ENCODE data around the gene CD101. TPM values are rescaled to one million over a fixed set of nuclear protein-coding genes. Genes with fewer than 3 reads are reported as not detected.
A peak's percentile ranks its signal among the peaks of the same experiment; 100 is the strongest.

Gene CD101
- polyA plus RNA-seq, 1 donor: 7.9 TPM

DNA sequence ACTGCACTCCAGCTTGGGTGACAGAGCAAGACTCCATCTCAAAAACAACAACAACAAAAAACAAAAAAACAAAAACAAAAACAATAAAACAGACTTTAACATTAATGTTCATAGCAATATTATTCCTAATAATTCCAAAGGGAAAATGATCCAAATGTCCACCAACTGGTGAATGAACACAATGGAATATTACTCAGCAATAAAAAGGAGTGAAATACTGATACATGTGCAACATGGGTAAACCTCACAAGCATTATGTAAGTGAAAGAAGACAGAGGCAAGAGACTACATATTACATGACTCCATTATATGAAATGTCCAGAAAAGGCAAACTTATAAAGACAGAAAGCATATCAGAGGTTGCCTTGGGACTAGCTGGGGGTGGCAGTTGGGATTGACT is 52.5 kb downstream of the CD101 start:
- no peak for DNase-seq

DNA sequence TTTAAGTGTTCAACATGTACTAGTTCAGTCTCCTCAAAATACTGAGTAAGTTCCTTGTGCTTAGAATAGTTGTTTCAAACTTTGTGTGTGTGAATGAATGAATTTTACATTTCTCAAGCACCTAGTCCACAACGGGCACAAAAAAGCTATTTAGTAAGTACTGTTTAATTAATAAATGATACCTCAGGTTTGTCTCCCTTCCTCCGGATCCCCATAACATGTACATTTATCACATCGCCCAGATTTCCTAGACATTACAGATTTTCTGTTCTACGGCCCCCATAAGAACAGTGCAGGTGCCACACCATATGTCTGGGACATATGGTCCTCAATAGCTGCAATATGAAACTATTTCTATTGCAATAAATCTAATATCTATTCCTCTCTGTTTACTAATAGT is 57.2 kb downstream of the CD101 start:
- no peak for DNase-seq

DNA sequence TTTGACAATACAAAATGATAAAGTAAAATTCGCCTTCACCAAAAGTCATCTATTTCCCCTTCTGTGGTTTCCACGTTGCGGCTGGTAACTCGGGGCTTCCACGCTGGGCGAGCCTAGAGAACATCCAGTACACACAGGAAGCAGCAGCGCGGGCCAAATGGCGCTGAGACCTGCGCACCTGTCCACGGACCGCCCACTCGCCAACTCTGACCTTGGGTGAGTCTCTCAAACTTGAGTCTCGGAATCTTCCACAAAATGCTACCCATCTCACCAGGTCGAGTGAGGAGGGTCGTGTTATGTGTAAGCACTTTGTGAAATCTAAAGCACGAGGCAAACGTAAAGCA is 57.7 kb downstream of the CD101 start:
- no peak for DNase-seq

DNA sequence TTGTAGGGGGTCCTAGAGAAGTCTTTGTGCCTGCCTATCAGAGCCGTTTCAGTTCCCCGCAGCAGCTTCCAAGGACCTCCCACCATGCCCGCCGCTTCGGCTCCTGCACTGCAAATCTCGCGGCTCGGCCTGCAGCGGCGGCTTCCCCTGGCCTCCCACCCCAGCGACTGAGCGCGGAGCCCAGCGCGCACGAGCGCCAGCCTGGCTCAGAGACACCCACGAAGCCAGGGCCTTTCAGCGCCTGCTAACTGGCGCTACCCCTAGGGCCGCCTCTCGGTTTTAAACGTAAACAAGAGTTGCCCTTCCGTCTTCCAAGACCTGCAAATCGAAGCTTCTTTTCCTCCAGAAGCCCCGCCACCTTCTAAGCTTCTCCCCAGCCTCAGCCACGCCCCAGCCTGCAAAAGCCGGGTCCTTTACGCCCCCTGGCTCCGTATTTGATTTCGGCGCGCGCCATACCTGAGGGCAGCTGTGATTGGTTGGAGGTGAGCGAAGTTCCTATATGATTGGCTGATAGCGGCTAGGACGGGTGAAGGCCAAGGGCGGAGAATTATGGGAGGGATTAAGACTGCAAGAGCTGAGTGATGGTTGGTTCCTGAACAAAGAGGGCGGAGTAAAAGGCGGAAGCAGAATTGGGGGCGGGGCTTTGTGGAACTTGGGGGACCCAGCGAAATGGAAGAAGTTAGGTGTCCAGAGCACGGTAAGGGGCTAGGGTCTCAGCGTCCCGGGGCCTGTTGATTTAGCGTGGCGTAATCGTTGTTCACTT is 58.3 kb downstream of the CD101 start, which contains the start of gene TTF2:
Gene TTF2 (plus strand): TSS at position 649 of the 763 bp plus-strand sequence. CDS start 21 bp downstream, at position 670.
- peak; percentile 96 for DNase-seq

DNA sequence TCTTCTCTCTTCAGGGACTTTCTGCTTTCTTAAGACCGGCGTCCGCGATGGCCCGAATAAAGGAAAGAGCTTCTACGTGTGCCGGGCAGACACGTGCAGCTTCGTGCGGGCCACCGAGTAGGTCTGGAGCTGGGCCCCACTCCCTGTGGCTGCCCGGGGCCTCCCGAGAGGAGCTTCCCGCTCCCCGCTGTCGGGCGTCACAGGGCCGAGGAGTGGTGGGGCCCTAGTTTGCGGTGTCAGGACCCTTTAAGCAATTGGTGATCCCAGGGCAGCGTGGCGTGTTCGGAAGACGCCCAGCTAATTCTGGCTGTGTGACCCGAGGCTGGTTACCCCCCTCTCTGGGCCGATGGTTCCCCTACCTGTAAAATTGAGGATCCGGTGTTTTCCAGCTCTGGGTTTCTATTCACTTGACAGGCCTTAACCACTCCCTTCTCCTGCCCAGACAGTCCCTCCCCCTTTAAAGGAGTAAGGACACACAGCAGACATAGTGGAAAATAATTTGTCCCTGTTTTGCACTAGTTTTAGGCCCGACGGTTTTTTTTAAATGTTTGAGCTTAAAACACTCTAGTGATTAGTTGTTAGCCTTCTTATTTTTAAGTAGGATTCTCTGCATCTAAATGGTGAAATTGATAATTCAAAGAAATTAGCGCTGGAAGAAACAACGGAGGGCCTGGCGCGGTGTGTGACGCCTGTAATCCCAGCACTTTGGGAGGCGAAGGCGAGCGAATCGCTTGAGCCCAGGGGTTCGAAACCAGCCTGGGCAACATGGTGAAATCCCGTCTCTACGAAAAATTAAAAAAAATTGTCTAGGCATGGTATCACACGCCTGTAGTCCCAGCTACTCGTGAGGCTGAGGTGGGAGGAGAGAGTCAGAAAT is 59.1 kb downstream of the CD101 start:
- DNase-seq: peak; percentile 29

DNA sequence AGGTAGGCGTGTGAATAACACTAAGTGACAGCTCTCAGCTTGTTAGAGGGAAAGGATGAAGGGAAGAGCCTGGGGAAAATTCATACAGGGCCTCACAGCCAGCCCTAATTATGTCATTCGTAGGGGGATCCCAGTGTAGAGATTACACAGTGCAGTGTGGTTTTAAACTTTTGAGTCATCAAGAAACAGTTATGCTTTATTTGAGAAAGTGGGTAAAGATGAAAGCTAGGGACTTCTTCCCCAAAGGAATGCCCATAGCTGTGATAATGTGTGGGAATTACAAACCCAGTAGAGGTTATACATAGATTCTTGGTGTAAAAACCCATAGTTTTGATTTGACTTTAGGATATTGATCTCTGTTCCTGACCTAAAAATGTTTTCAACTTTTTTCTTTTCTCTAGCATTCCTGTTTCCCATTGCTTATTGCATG is 60.4 kb downstream of the CD101 start:
- no peak for DNase-seq

DNA sequence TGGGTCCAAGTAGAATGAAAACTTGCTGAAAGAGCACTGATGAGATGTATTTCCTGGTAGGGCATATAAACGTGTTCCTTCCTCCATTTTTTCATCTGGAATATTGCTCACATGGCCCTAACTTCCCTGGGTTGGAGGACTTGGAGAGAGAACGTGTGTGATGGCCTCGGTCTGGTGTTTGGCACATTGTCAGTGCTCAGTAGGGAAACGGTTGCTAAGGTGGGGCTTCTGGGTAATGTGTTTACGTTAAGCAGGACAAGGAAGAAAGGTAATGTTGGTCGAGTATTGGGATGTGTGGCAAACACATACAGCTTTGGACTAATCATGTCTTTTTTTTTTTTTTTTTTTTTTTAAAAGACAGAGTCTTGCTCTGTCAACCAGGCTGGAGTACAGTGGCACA is 64.8 kb downstream of the CD101 start:
- DNase-seq: no peak

DNA sequence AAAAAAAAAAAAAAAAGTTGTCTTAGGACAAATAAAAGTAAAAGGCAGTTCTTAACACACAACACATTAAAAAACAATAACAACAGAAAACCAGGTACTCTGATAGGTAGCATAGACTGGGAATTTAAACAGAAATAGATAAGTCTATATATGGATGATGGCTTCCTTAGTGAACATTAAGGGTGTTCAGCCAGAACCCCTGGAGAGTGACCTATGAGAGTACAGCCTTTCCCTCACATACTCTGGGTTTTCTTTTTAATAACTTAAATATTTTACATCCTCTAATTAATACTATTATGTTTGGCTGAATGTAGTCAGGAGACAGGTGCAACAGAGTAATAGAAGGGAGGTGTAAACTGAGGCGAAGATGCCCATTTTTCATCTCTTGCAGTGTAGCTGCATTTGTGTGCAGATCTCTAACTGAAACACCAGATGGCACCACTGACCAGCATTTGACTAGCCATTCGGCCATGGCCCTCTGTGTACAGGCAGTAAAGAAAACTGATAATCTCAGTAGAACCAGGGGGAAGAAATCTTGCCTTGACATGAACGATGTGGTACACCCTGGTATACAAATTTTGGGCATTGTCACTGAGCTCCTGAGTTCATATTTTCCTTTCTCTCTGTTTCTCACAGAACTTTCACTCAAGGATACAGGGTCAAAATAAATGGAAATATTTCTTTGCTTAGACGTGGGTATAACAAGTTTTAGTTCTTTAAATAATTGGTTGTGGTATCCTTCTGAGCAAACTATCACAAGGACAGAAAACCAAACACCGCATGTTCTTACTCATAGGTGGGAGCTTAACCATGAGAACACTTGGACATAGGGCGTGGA is 66.2 kb downstream of the CD101 start:
- DNase-seq: peak; percentile 52

DNA sequence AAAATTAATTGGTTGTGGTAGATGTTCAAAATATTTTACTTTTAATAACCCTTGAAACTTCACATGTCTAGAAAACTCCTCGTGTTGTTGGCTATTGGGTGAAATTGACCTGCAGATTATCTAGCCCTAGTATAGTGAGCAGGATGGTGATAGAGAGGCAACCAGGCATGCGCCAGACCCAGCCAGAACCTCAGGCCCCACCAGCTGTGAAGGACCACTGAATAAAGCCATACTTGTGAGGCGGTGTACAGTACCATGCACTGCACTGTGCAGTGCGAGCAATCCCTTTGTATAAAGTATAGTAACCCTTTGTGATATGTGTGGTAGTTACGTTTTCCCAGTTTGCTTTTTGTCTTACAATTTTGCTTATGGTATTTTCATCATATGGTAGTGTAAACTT is 67.0 kb downstream of the CD101 start:
- no peak for DNase-seq

DNA sequence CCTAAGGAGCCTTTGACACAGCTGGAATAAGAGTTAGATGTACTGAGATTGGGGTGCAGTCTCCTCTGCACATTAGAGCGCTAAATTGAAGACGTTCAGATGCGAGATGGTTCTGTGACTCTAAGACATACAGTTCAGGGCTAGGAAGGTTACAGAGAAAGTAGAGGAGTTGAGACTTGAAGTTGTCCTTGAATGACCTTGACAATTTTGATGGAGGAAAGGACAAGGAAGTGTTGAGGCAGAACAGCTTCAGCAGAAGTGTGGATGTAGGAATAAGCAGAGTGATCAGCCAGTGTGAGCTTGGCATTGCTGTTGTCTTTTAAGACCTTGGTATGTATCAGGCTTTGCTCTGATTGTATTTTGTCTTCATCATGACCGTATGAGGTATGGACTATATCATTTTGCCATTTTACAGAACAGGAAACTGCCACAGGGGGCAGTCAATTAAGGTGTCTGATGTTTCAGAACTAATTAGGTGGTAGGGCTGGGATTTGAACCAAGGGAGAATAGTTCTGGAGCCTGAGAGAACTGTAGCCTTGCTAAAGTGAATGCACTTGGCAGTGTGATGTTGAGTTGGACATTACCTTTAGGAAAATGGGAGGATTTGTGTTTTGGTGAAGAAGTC is 67.8 kb downstream of the CD101 start:
- DNase-seq: no peak

DNA sequence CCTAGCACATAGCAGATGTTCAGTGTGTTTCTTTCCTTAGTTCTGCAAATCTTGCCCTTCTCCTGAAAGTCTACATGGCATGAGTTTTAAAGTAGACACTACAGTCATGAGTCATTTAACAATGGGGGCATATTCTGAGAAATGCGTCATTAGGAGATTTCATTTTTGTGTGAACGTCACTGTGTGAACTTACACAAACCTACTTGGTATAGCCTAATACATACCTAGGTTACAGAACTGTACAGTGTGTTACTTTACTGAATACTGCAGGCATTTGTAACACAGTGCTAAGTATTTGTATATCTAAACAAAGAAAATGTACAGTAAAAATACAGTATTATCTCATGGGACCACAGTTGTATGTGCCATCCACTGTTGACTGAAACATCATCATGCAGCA is 68.6 kb downstream of the CD101 start:
- no peak for DNase-seq

DNA sequence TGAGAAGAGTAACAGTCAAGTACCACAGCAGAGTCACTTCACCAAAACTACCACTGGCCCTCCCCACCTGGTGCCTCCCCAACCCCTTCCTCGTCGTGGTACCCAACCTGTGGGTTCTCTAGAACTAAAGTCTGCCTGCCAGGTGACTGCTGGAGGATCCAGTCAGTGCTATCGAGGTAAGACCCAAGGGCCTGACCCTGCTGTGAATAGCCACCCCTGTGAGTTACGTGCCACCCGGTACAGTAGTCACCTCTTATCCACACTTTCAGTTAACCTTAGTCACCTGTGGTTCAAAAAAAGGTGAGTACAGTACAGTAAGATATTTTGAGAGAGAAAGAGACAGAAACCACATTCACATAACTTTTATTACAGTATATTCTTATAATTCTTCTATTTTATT is 75.1 kb downstream of the CD101 start:
- no peak for DNase-seq

DNA sequence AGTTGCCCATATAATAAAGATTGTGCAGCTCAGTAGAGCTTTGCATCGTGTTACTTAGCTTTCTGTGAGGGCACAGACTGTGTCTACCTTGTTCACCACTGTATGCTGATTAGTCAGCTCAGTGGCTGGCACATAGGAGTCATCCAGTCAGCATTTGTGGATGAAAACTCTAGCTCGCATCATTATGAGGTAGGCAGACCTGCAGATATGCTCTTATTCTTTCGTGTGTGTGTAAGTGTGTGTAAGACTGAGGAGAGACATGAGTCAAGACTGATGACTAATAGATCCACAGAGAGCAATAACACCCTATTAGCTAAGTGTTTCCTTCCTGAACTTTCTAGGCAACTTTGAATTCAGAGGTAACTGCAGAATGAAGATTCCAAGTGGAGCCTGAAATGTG is 75.7 kb downstream of the CD101 start:
- DNase-seq: no peak

DNA sequence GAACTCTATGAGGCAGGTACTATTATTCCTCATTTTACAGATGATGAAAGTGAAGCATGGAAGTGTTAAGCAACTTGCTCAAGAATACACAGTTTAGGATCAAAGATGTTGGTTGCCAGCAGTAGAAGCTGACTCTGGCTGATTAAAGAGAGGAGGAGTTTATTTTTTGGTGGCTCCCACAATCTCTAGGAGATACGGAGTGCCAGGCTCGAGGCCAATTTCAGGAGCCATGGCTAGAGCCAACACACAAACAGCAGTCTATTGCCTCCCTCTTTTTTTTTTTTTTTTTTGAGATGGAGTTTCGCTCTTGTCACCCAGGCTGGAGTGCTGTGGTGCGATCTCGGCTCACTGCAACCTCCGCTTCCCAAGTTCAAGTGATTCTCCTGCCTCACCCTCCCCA is 78.2 kb downstream of the CD101 start:
- DNase-seq: no peak

DNA sequence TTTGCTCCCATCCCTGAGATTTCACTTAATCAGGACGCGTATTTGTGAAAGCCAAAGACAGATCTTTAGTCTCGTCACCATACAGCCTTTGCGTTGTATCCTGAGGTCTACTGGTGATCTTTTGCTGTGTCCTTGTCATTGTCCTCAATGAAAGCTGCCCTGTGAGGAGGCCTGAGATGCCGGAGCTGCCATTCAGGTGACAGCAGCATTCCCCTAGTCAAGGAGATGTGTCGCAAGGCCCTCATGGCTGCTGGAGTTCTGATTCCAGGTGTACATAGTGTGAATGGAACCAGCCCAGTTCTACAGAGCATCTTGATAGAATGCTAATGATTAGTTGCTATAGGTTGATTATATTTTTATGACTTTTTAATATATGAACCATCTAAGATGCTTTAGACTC is 82.7 kb downstream of the CD101 start:
- DNase-seq: no peak

Other genes with a start within 250 kb of the CD101 start
- not detected for gene CD2, start 247.3 kb upstream of the CD101 start, polyA plus RNA-seq (ENCODE audit: insufficient read length)
- gene PTGFRN, start 91.8 kb upstream of the CD101 start, polyA plus RNA-seq (ENCODE audit: insufficient read length): 118 TPM
- gene TTF2, start 58.6 kb downstream of the CD101 start, polyA plus RNA-seq (ENCODE audit: insufficient read length): 11.0 TPM
- gene TRIM45, start 120.0 kb downstream of the CD101 start, polyA plus RNA-seq (ENCODE audit: insufficient read length): 19.6 TPM
- 0.22 TPM for gene VTCN1, start 209.2 kb downstream of the CD101 start, polyA plus RNA-seq (ENCODE audit: insufficient read length)